Ovary (tissue), 3 donors: ENCODE results near the gene TEX26.

ENCODE experiments used
- CTCF ChIP-seq, 3 donors: fragments of 450-650 bp in 2 of 3; fragments of 200-600 bp in 1 of 3; IDR thresholded peaks; one replicate each; pipeline versions ENCODE4 v1.5.1 to v1.8.0; 2016 to 2022; ENCODE audit warnings: antibody characterized with exemption in 3 of 3, mild to moderate bottlenecking in 1 of 3
- EP300 ChIP-seq: sonication (generic); formaldehyde crosslinking; IDR thresholded peaks from one replicate; pipeline ENCODE4 v1.6.1; 2017; ENCODE audit warnings: antibody characterized with exemption
- POLR2A ChIP-seq: fragments of 450-650 bp; IDR thresholded peaks from one replicate; pipeline ENCODE4 v1.6.1; 2017; ENCODE audit warnings: antibody characterized with exemption, mild to moderate bottlenecking, moderate library complexity
- donor health status: DM: no; HTN: no; CAD: no.

DNA sequence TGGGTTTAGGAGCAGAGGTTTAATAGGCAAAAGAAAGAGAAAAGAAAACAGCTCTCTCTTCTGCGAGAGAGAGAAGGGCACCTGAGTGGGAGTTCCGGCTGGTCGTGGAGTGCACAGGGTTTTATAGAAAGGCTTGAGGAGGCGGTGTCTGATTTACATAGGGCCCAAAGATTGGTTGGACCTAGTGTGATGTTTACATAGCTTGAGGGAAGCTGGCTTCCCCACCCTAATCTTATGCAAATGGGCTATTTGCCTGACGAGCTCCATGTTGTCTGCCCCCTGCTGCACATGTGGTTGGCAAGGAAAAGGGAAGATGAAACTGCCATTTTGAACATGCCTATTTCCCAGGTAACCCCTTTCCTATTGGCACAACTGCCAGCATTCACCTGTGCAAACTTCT lies 47.9 kb upstream of the TEX26 start:
- TF ChIP-seq POLR2A (no peak), CTCF (IDR thresholded peaks at IDR 0.05) (no peak), EP300 (no peak)
